Karpas-422 (cell line): ENCODE data around the gene TNFRSF8. TPM values are rescaled to one million over a fixed set of nuclear protein-coding genes. Genes with fewer than 3 reads are reported as not detected.

ENCODE experiments used
- DNase-seq: peaks from one replicate; pipeline ENCODE4 v3.0.0-alpha.2; 2015
- H2AFZ ChIP-seq: fragments of 200-600 bp; sonication (generic); 2 replicates; pipeline ENCODE4 v1.6.1; 2014; ENCODE audit warnings: antibody characterized with exemption, low read length, mixed read lengths
- H3K27ac ChIP-seq: fragments of 200-600 bp; sonication (generic); 2 replicates; pipeline ENCODE4 v1.5.1; 2014; ENCODE audit warnings: mild to moderate bottlenecking, low read length, moderate library complexity
- H3K27me3 ChIP-seq: fragments of 200-600 bp; sonication (generic); 2 replicates; pipeline ENCODE4 v1.6.1; 2014; ENCODE audit warnings: low read length, mixed read lengths
- H3K36me3 ChIP-seq: fragments of 200-600 bp; sonication (generic); 2 replicates; pipeline ENCODE4 v1.6.1; 2014; ENCODE audit warnings: low read length, mixed read lengths; ENCODE audit not compliant: insufficient read depth
- H3K4me1 ChIP-seq: fragments of 200-600 bp; sonication (generic); 2 replicates; pipeline ENCODE4 v1.6.1; 2014; ENCODE audit warnings: mild to moderate bottlenecking, low read length, mixed read lengths
- H3K4me2 ChIP-seq: fragments of 200-600 bp; sonication (generic); 2 replicates; pipeline ENCODE4 v1.6.1; 2014; ENCODE audit warnings: low read length, low read depth, mild to moderate bottlenecking; ENCODE audit not compliant: poor library complexity, severe bottlenecking
- H3K4me3 ChIP-seq: fragments of 200-600 bp; sonication (generic); 2 replicates; pipeline ENCODE4 v1.5.1; 2014; ENCODE audit warnings: mild to moderate bottlenecking, antibody characterized with exemption, low read length, mixed read lengths
- H3K79me2 ChIP-seq: fragments of 200-600 bp; sonication (generic); 2 replicates; pipeline ENCODE4 v1.6.1; 2014; ENCODE audit warnings: mild to moderate bottlenecking, low read length, mixed read lengths
- H3K9ac ChIP-seq: fragments of 200-600 bp; sonication (generic); 2 replicates; pipeline ENCODE4 v1.6.0; 2014; ENCODE audit warnings: low read length
- H3K9me2 ChIP-seq: fragments of 200-600 bp; sonication (generic), shearing (Covaris generic); replicated peaks from 2 replicates; pipeline ENCODE4 v1.6.0; 2014; ENCODE audit warnings: mild to moderate bottlenecking, low read length, moderate library complexity; ENCODE audit not compliant: insufficient read depth
- H3K9me3 ChIP-seq: fragments of 300-700, 200-600 bp; sonication (generic); 2 replicates; pipeline ENCODE4 v1.6.1; 2014; ENCODE audit warnings: low read length, mixed read lengths
- H4K20me1 ChIP-seq: fragments of 200-600 bp; sonication (generic); 2 replicates; pipeline ENCODE4 v1.6.1; 2014; ENCODE audit warnings: mild to moderate bottlenecking, antibody characterized with exemption, low read length, low read depth; ENCODE audit not compliant: insufficient read depth
- total RNA-seq: library from RNA; depleted of rRNA; stranded (reverse); fragments of >200 nt; shearing (Covaris generic); gene quantifications from 2 replicates; pipeline ENCODE4 v1.2.3, GENCODE V29; 2014; ENCODE audit warnings: low replicate concordance

TNFRSF8 gene
- total RNA-seq, 1 experiment from 2014 or later = not detected

- Histone ChIP-seq H4K20me1 (peaks cover 13% of the 10 kb centered on the region), H3K4me3 (no peak overlapping the region), H3K36me3 (no peaks in the 10 kb centered on the region), H3K9me2 (no peaks in the 10 kb centered on the region), H3K9ac (no peak overlapping the region), H3K27me3 (no peaks in the 10 kb centered on the region), H3K79me2 (no peaks in the 10 kb centered on the region), H3K9me3 (no peaks in the 10 kb centered on the region), H3K4me2 (no peak overlapping the region), H2AFZ (no peak overlapping the region), H3K27ac (no peak overlapping the region), H3K4me1 (no peaks in the 10 kb centered on the region)
- DNase-seq = no peak
Measured at GRCh38 chr1:12158357-12159092, 95.4 kb downstream of the TNFRSF8 start.

- Histone ChIP-seq H3K4me3 (no peak overlapping the region), H3K4me1 (no peaks in the 10 kb centered on the region), H3K9me3 (no peaks in the 10 kb centered on the region), H3K79me2 (no peaks in the 10 kb centered on the region), H2AFZ (no peak overlapping the region), H3K4me2 (no peak overlapping the region), H3K27me3 (no peaks in the 10 kb centered on the region), H3K9me2 (no peaks in the 10 kb centered on the region), H4K20me1 (peaks cover 14% of the 10 kb centered on the region), H3K9ac (no peak overlapping the region), H3K36me3 (no peaks in the 10 kb centered on the region), H3K27ac (no peak overlapping the region)
- no peak for DNase-seq
Measured at GRCh38 chr1:12159816-12160215, 96.7 kb downstream of the TNFRSF8 start.

- H3K9me2 ChIP-seq = no peaks in the 10 kb centered on the region
- H3K9me3 ChIP-seq = no peaks in the 10 kb centered on the region
- H3K27me3 ChIP-seq = no peaks in the 10 kb centered on the region
- no peaks in the 10 kb centered on the region for H3K4me1 ChIP-seq
- H4K20me1 ChIP-seq = peaks cover 22% of the 10 kb centered on the region
- no peak overlapping the region for H3K4me2 ChIP-seq
- no peak overlapping the region for H2AFZ ChIP-seq
- H3K9ac ChIP-seq = no peak overlapping the region
- DNase-seq = no peak
- no peaks in the 10 kb centered on the region for H3K36me3 ChIP-seq
- no peak overlapping the region for H3K27ac ChIP-seq
- H3K79me2 ChIP-seq = no peaks in the 10 kb centered on the region
- no peak overlapping the region for H3K4me3 ChIP-seq
Measured at GRCh38 chr1:12161324-12161661, 98.2 kb downstream of the TNFRSF8 start.

- DNase-seq = peak; percentile 51
- H4K20me1 ChIP-seq = peaks cover 22% of the 10 kb centered on the region
- no peaks in the 10 kb centered on the region for H3K36me3 ChIP-seq
- H3K79me2 ChIP-seq = no peaks in the 10 kb centered on the region
- H3K9me2 ChIP-seq = no peaks in the 10 kb centered on the region
- H3K4me3 ChIP-seq = no peak overlapping the region
- no peak overlapping the region for H3K4me2 ChIP-seq
- no peaks in the 10 kb centered on the region for H3K4me1 ChIP-seq
- H2AFZ ChIP-seq = no peak overlapping the region
- H3K27ac ChIP-seq = no peak overlapping the region
- no peak overlapping the region for H3K9ac ChIP-seq
- no peaks in the 10 kb centered on the region for H3K27me3 ChIP-seq
- H3K9me3 ChIP-seq = no peaks in the 10 kb centered on the region
Measured at GRCh38 chr1:12161662-12162458, 98.8 kb downstream of the TNFRSF8 start.

- no peaks in the 10 kb centered on the region for H3K36me3 ChIP-seq
- peaks cover 22% of the 10 kb centered on the region for H4K20me1 ChIP-seq
- no peak for DNase-seq
- H3K9me2 ChIP-seq = no peaks in the 10 kb centered on the region
- no peak overlapping the region for H3K4me3 ChIP-seq
- no peaks in the 10 kb centered on the region for H3K27me3 ChIP-seq
- H3K9ac ChIP-seq = no peak overlapping the region
- no peak overlapping the region for H3K4me2 ChIP-seq
- peaks cover 6% of the 10 kb centered on the region for H3K4me1 ChIP-seq
- no peaks in the 10 kb centered on the region for H3K79me2 ChIP-seq
- no peaks in the 10 kb centered on the region for H3K9me3 ChIP-seq
- H2AFZ ChIP-seq = no peak overlapping the region
- no peak overlapping the region for H3K27ac ChIP-seq
Measured at GRCh38 chr1:12162459-12163137, 99.5 kb downstream of the TNFRSF8 start.

- no peak overlapping the region for H3K4me2 ChIP-seq
- no peak overlapping the region for H3K9ac ChIP-seq
- H3K9me3 ChIP-seq = no peaks in the 10 kb centered on the region
- no peaks in the 10 kb centered on the region for H3K79me2 ChIP-seq
- no peak overlapping the region for H3K4me3 ChIP-seq
- no peaks in the 10 kb centered on the region for H3K27me3 ChIP-seq
- no peak overlapping the region for H3K27ac ChIP-seq
- H3K4me1 ChIP-seq = peaks cover 11% of the 10 kb centered on the region
- H3K36me3 ChIP-seq = no peaks in the 10 kb centered on the region
- peaks cover 28% of the 10 kb centered on the region for H4K20me1 ChIP-seq
- DNase-seq = no peak
- no peaks in the 10 kb centered on the region for H3K9me2 ChIP-seq
- H2AFZ ChIP-seq = no peak overlapping the region
Measured at GRCh38 chr1:12163210-12163609, 100.1 kb downstream of the TNFRSF8 start.

- no peak overlapping the region for H3K9ac ChIP-seq
- no peaks in the 10 kb centered on the region for H3K9me2 ChIP-seq
- H3K36me3 ChIP-seq = no peaks in the 10 kb centered on the region
- no peak overlapping the region for H3K4me3 ChIP-seq
- H3K4me1 ChIP-seq = peaks cover 11% of the 10 kb centered on the region
- H3K4me2 ChIP-seq = no peak overlapping the region
- H3K9me3 ChIP-seq = no peaks in the 10 kb centered on the region
- H3K79me2 ChIP-seq = no peaks in the 10 kb centered on the region
- no peak overlapping the region for H2AFZ ChIP-seq
- no peak overlapping the region for H3K27ac ChIP-seq
- H4K20me1 ChIP-seq = peaks cover 35% of the 10 kb centered on the region
- no peak for DNase-seq
- H3K27me3 ChIP-seq = no peaks in the 10 kb centered on the region
Measured at GRCh38 chr1:12164210-12164609, 101.1 kb downstream of the TNFRSF8 start.

- no peak overlapping the region for H3K4me2 ChIP-seq
- H3K9me3 ChIP-seq = no peaks in the 10 kb centered on the region
- H3K4me3 ChIP-seq = no peak overlapping the region
- no peaks in the 10 kb centered on the region for H3K79me2 ChIP-seq
- peaks cover 11% of the 10 kb centered on the region for H3K4me1 ChIP-seq
- H3K27ac ChIP-seq = no peak overlapping the region
- H2AFZ ChIP-seq = no peak overlapping the region
- no peaks in the 10 kb centered on the region for H3K27me3 ChIP-seq
- peaks cover 43% of the 10 kb centered on the region for H4K20me1 ChIP-seq
- no peaks in the 10 kb centered on the region for H3K9me2 ChIP-seq
- DNase-seq = no peak
- no peak overlapping the region for H3K9ac ChIP-seq
- no peaks in the 10 kb centered on the region for H3K36me3 ChIP-seq
Measured at GRCh38 chr1:12165342-12165741, 102.2 kb downstream of the TNFRSF8 start.
